NCI-H748 (cell line): ENCODE measurements around the gene ZIM2.
"Not testable (repeated sequence)": the region's sequence is repeated elsewhere in the genome, so short reads cannot be mapped to it uniquely, and the experiment has no call there.

Experiments used
- DNase-seq: peaks from one replicate; lab custom pipeline; 2025; ENCODE audit not compliant: unreplicated experiment; lab: John Stamatoyannopoulos, UW

ZIM2 gene

GRCh38 chr19:56840451-56841192, at the start of gene ZIM2, which contains the start of gene PEG3:
TSS of gene ZIM2 (minus strand) at chr19:56840726. CDS start at chr19:56824277, 16,449 bp downstream.
TSS of gene PEG3 (minus strand) at chr19:56840726. CDS start at chr19:56824655, 16,071 bp downstream.
- no peak for DNase-seq

GRCh38 chr19:56885173-56885985, 44.9 kb upstream of the ZIM2 start:
- no peak for DNase-seq

- DNase-seq = no peak
Observed at GRCh38 chr19:56884441-56884840, 43.9 kb upstream of the ZIM2 start.

- no peak for DNase-seq
Observed at GRCh38 chr19:56880592-56881190, 40.2 kb upstream of the ZIM2 start.

GRCh38 chr19:56877069-56877715, 36.7 kb upstream of the ZIM2 start:
- DNase-seq = no peak

- DNase-seq = no peak
Observed at GRCh38 chr19:56875717-56876116, 35.2 kb upstream of the ZIM2 start.

- no peak for DNase-seq
Observed at GRCh38 chr19:56874530-56874929, 34.0 kb upstream of the ZIM2 start.

GRCh38 chr19:56873493-56873892, 33.0 kb upstream of the ZIM2 start:
- DNase-seq = no peak

- DNase-seq = no peak
Observed at GRCh38 chr19:56869886-56870285, 29.4 kb upstream of the ZIM2 start.

- no peak for DNase-seq
Observed at GRCh38 chr19:56868446-56868845, 27.9 kb upstream of the ZIM2 start.

- peak; percentile 56 for DNase-seq
Observed at GRCh38 chr19:56866538-56866937, 26.0 kb upstream of the ZIM2 start.

GRCh38 chr19:56864443-56865125, 24.1 kb upstream of the ZIM2 start:
- DNase-seq = no peak

- no peak for DNase-seq
Observed at GRCh38 chr19:56862741-56863140, 22.2 kb upstream of the ZIM2 start.

- DNase-seq = not testable (repeated sequence)
Observed at GRCh38 chr19:56860409-56860808, 19.9 kb upstream of the ZIM2 start.

GRCh38 chr19:56858026-56858425, 17.5 kb upstream of the ZIM2 start:
- no peak for DNase-seq

- no peak for DNase-seq
Observed at GRCh38 chr19:56856822-56857221, 16.3 kb upstream of the ZIM2 start.

GRCh38 chr19:56852361-56852760, 11.8 kb upstream of the ZIM2 start:
- not testable (repeated sequence) for DNase-seq

GRCh38 chr19:56848166-56848565, 7.6 kb upstream of the ZIM2 start:
- no peak for DNase-seq

GRCh38 chr19:56842412-56842811, 1.9 kb upstream of the ZIM2 start:
- DNase-seq = no peak

- DNase-seq = no peak
Observed at GRCh38 chr19:56841193-56841543, 642 bp upstream of the ZIM2 start.
